HG02571 (cell line): Measurements from ENCODE around the gene C1QTNF5.
A peak's percentile ranks its signal among the peaks of the same experiment; 100 is the strongest.
"Not testable (repeated sequence)": the region's sequence is repeated elsewhere in the genome, so short reads cannot be mapped to it uniquely, and the experiment has no call there.

Source experiments
- ATAC-seq: cut with Tn5 transposase; IDR thresholded peaks from one replicate; pipeline ENCODE4 v1.9.1; 2021; ENCODE audit warnings: mild to moderate bottlenecking, moderate library complexity; ENCODE audit not compliant: unreplicated experiment

The C1QTNF5 gene

DNA sequence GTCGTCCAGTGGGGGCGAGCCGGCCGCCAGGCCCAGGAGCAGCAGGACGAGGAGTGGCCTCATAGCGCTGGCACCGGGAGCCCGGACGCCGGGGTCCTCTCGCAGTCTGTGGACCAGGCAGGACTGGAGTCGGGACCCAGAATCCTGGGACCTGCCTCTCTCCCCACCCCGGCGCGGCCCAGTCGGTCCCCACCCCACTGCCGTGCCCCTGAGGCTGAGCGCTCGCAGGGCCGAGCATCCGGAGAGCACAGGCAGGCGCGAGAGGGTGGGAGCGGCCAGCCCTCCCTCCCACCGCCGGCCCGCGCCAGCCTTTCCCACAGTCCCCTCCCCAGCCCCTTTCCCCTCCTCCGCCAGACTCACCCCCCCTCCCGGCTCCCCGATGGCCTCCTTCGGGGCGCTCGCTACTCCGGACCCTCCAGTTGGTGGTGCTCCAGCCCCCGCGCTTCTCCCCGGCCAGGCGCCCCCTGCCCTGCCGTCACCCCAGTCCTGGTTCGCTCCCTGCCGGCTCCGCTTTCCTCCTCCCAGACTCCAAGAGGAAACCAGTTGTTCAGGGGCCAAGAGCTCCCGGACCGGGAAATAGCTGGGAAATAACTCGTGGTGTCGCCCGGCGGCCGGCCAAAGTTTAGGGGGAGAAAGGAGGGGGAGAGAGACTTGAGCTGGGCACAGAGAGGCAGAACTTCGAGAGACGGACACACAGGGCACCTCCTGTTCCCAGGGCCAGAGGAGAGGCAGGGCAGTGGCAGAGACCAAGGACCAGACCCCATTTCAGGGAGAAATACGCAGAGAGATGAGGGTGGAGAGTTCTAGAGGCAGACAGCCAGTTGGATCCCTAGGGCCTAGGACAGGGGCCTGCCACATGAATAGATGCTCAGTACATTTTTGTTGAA lies at the start of gene C1QTNF5:
C1QTNF5 (minus strand) TSS at position 549 of the 887 bp plus-strand sequence; CDS start at position 63, 486 bp downstream.
- ATAC-seq = no peak

DNA sequence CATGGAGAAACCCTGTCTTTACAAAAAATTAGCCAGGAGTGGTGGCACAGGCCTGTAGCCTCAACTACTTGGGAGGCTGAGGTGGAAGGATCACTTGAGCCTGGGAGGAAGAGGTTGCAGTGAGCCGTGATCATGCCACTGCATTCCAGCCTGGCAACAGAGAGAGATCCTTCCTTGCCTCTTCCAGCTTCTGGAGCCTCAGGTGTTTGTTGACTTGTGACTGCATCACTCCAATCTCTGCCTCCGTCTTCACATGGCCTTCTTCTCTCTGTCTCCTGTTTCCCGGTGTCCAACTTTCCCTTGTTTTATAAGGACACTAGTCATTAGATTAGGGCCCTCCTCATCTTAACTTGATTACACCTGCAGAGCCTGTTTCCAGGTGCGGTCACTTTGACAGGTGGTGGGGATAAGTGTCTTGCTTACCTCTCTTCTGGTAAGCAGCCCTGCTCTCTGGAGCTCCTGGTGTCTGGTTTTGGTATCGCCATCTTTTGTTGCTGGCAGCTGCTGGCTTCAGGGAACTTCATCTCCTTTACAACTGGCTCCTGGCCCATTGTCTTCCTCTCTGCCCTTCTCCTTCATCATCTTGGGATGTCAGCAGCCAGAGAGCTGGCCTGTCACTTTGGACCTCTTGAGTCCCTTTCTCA lies 49.0 kb upstream of the C1QTNF5 start:
- no peak for ATAC-seq

DNA sequence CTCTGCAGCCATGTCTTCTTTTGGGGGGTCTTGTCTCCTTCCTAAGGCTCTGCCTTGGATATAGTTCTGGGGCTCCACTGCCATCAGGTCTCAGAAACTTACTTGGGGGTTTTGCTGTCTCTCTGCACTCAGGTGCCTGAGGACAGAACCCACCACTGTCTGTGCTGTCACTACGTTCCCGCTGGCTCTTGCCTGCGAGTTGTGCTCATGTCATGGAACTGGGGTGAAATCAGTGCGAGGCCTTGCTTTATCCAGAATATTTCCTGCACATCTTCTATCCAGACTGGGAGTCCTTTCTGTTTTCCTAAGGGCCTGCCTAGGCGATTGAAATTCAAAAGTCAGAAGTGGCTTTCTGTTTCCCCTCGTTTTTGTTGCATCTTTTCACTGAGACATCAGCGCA lies 47.4 kb upstream of the C1QTNF5 start:
- ATAC-seq = no peak

GRCh38 chr11:119384332-119384731 lies 43.6 kb upstream of the C1QTNF5 start:
- no peak for ATAC-seq

GRCh38 chr11:119382513-119382912 lies 41.8 kb upstream of the C1QTNF5 start:
- not testable (repeated sequence) for ATAC-seq

GRCh38 chr11:119382101-119382500 lies 41.4 kb upstream of the C1QTNF5 start:
- no peak for ATAC-seq

DNA sequence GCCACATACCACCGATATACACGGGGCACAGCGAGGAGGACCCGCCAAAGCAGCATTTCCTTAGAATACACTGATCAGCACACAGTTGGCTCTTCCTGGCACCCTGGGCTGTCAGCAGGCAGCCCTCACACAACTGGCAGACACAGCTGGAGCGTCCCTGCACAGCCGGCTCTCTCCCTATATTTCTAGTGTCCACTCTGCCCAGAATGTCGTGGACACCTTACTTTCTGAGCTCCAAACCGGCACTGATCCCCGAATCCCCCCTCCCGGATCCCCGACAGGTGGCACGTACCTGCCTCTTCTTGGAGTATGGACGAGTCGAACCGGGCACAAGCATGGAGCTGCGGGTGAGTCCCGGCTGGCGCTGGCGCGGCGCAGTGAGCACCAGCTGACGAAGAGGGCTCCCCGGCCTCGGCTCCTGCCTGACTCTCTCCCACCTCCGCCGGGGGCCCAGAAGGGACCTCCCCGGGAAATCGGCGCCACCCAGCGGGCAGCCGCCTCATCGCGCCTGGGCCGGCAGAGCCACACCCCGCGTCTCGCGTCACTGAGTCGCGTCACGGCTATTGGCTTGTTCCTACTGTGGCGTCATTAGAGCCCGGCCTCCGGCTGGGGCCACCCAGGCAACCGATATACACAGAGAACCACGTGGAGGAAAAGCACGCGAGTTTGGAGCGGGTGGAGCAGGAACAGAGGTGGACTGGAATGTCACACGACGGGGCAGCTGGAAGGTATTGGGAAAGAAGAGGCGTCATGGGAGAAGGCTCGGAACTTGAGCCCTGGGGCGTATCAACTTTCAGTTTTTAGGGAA lies 40.7 kb upstream of the C1QTNF5 start, which contains the start of gene USP2:
USP2 (minus strand) TSS at position 510 of the 808 bp plus-strand sequence. CDS start 8,210 bp downstream, outside the sequence.
- peak; percentile 98 for ATAC-seq

- ATAC-seq = no peak
These were observed 40.1 kb upstream of the C1QTNF5 start for GRCh38 chr11:119380827-119381180.

DNA sequence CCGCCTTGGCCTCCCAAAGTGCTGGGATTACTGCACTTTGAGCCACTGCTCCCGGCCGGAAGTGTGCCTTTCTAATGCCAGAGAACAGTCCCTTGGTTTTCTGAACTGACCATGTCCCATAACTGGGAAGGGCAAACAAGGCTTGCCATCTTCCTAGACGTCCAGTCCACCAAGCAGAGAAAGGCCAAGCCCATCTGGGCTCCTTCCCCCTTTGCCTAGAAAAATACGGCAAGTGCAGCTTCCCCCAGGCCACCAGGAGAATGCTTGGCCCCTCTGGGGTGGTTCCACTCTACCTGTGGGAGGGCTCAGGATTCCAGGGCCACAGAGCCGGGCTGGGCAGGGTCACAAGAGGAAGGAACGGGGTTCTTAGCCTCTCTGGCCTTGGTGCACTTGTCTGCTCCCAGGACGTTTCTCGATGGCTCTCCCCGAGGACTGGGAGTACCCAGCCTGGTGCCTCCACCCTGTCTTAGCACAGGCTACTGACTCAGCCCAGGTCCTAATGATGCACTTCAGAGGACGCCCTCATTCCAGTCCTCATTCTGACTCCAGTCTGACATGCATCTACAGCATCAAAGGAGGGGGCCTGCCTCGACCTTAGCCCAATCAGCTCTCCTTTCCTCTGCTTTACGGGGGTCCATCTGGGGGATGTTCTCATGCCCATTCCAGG lies 39.6 kb upstream of the C1QTNF5 start:
- ATAC-seq = no peak

DNA sequence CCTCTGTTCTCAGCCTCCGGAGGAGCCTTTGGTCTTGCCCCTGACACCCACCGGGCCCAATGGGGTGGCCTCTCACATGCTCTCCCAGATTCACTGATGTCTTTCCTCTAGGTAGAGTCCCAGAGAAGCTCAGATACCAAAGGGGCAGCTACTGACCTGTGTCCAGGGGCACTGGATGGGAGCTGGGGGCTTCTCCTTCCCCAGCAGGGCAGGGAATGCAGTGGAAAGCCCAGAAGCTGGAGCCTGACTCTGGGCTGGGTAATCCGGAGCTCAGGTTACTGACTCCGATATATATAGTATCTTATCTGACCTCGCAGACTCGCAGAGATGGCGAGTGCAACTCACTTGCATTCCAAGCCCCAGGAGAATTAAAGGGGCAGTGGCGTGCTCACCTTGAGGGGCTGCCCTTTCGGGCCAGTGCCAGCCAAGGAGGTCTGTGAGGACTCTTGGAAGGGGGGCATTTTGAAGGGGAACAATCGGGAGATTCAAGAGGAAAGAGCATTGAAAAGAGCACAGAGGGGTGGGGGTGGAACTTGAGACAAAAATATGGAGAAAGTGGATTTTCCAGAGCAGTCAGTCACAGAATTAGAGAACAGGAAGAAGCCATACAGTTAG lies 38.3 kb upstream of the C1QTNF5 start:
- ATAC-seq = no peak

- ATAC-seq = no peak
These were observed 37.4 kb upstream of the C1QTNF5 start for GRCh38 chr11:119377961-119378667.

- no peak for ATAC-seq
These were observed 36.6 kb upstream of the C1QTNF5 start for GRCh38 chr11:119377112-119377901.

- no peak for ATAC-seq
These were observed 35.6 kb upstream of the C1QTNF5 start for GRCh38 chr11:119376197-119376847.

GRCh38 chr11:119375337-119376196 lies 34.9 kb upstream of the C1QTNF5 start:
- no peak for ATAC-seq

- ATAC-seq = no peak
These were observed 34.1 kb upstream of the C1QTNF5 start for GRCh38 chr11:119374632-119375336.

DNA sequence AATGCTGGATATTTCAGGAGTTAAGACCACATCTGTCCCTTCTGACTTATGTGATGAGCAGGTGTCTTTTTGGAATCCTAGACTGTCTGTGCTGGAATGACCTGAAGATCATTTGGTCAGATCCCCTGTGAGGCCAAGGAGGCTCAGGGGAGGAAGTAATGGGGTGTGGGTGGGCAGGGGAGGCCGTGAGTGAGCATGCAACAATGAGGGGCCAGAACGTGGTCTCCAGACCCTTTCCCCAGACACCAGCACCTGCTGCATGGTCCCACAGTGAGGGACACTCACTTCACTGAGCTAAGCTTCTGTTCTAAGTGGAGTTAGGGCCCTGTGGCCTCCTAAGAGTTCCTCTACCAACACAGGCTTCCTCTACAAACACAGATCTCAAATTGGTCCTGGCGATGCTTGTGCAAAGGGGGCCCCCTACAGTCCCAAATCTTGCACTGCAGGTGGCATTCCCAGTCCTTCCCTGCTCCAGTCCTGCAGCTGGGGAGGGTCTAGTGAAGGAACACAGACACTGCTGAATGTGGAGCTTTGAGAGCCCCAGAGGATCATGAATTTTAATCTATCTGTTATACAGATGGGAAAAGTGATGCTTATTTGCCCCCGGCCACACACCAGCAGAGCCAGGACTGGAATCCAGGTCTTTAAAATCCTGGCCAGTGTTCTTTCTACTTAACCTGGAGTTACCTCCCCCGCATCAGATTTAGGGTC lies 33.4 kb upstream of the C1QTNF5 start:
- no peak for ATAC-seq
